Activated T-cell treated with anti-CD3 and anti-CD28 coated beads, Interleukin-2, amount 50 U/mL, for 72 hours (primary cell): ENCODE results near the gene YY1. TPM values are rescaled to one million over a fixed set of nuclear protein-coding genes. Genes with fewer than 3 reads are reported as not detected.
"Not testable (repeated sequence)": the region's sequence is repeated elsewhere in the genome, so short reads cannot be mapped to it uniquely, and the experiment has no call there.

Experiments
- ATAC-seq, 2 donors: fragments of 150-1000 bp; cut with Tn5 transposase; replicated peaks in 1 of 2; 2 replicates each; pipeline ENCODE4 v1.10.0; 2021; ENCODE audit warnings: moderate library complexity in 2 of 2, mild to moderate bottlenecking in 1 of 2
- DNase-seq, 2 donors: peaks; one replicate each; pipeline ENCODE4 v3.0.0; 2021 to 2022; ENCODE audit warnings: mixed read lengths in 1 of 2
- H3K27ac Mint-ChIP-seq: one replicate; pipeline ENCODE4 v1.8.0; 2022; ENCODE audit warnings: mild to moderate bottlenecking, moderate library complexity, mixed read lengths
- H3K27me3 Mint-ChIP-seq: one replicate; pipeline ENCODE4 v1.8.0; 2022; ENCODE audit warnings: low read depth, mixed read lengths
- H3K36me3 Mint-ChIP-seq, 2 donors: one replicate each; pipeline ENCODE4 v1.8.0; 2022; ENCODE audit warnings: mixed read lengths in 2 of 2, mild to moderate bottlenecking in 1 of 2; ENCODE audit not compliant: insufficient read depth in 2 of 2
- H3K4me1 Mint-ChIP-seq: one replicate; pipeline ENCODE4 v1.8.0; 2022; ENCODE audit warnings: low read depth, mixed read lengths
- H3K4me3 Mint-ChIP-seq, 2 donors: one replicate each; pipeline ENCODE4 v1.8.0; 2022; ENCODE audit warnings: mild to moderate bottlenecking in 2 of 2, mixed read lengths in 2 of 2, moderate library complexity in 2 of 2
- H3K9me3 Mint-ChIP-seq, 2 donors: one replicate each; pipeline ENCODE4 v1.8.0; 2022; ENCODE audit warnings: mixed read lengths in 2 of 2
- total RNA-seq, 2 donors: library from RNA; stranded (reverse); gene quantifications; one replicate each; pipeline ENCODE4 v1.2.3, GENCODE V29; 2022

Gene YY1
- total RNA-seq, 2 donors from 2014 or later = 93.0 to 99.8 TPM

GRCh38 chr14:100303179-100303578 is 64.2 kb downstream of the YY1 start:
- Mint-ChIP-seq H3K27me3 (peaks cover 18% of the 10 kb centered on the region), H3K4me1 (peaks cover 8% of the 10 kb centered on the region), H3K27ac (peak overlapping the region; percentile 24), H3K4me3 (no peak overlapping the region), H3K9me3 (no peaks in the 10 kb centered on the region), H3K36me3 (no peaks in the 10 kb centered on the region)
- DNase-seq (peak in 1 of 2 donors; percentile 27), ATAC-seq (no peak)

DNA sequence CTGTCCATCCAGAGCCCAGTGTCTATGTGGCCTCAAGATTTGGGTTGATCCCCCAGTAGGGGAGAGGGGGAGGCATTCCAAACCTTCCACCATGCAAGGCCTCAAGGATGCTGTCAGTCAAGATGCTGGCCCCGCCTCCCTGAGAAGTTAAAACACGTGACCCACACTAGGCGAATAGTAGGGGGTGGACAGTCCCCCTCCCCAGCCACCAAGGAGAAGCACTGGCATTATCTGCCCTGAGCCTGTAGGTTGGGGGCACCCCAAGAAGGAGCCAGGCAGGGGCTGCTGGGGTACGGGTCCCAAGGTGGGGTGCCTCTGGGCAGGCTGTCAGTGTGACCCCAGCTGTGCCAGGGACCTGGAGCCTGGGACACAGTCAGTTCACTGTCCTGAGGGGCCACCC is 65.0 kb downstream of the YY1 start:
- Mint-ChIP-seq H3K27ac (no peak overlapping the region), H3K4me3 (peak overlapping the region in 1 of 2 donors; percentile 34), H3K9me3 (no peaks in the 10 kb centered on the region), H3K4me1 (peaks cover 8% of the 10 kb centered on the region), H3K36me3 (no peaks in the 10 kb centered on the region), H3K27me3 (peaks cover 18% of the 10 kb centered on the region)
- DNase-seq = no peak
- ATAC-seq = no peak

DNA sequence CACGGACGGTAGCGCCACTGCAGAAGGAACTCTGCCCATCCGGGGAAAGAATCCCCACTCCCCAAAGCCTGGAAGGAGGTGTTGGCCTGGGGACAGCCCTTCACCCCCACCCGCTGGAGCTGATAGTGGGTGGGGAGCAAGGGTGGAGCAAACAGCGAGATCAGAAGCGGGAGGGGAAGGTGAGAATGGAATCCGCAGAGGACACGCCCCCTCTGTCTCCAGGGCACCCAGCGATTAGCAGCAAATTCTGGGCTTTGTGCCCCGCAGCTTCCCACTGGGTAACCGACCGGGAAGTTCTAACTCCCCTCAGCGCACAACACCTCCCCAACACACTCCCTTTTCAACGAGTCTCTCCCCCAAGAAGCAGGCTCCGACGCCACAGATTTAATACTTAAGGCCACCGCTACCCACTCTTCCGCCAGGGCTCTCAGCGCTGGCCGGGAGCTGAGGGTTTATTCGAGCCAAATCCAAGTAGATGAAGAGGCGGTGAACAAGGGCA is 65.9 kb downstream of the YY1 start:
- Mint-ChIP-seq H3K27me3 (peaks cover 18% of the 10 kb centered on the region), H3K4me1 (peaks cover 8% of the 10 kb centered on the region), H3K27ac (peak overlapping the region; percentile 34), H3K4me3 (peak overlapping the region; percentile 83 to 86), H3K9me3 (no peaks in the 10 kb centered on the region), H3K36me3 (no peaks in the 10 kb centered on the region)
- DNase-seq (no peak), ATAC-seq (no peak)

DNA sequence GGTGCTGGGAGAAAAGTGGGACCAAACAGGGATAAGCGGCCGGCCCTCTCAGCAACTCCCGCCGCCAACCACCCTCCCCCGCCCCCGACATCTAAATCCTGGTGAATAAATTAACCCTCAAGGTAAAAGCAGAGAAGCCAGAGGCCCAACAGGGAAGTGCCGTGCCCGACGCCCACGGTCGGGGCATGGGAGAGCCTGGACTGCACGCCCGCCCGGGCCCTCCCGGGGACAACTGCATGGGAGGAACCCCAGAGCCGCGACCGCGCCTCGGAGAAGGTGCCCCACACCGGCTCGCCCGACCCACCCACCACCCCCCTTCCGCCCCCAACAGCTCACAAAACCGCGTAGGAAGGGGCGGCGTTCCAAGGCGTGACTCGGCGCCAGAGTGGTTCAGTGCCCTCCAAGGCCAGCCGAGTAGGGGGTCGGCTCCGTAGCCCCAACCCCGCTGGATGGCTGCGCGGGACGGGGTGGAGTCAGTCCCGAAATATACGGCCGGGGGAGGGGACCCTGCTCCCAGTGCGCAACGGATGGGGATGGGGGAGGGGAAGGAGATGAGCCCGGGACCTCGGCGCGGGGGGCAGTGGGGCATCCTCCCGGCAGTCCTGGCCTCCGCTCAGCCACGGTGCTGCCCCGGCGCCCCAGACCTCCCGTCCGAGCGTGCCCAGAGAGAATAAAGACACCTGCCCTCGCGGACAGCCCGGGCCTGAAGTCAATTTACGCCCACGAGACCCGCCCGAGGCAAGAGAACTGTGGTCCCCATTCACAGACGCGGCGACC is 66.6 kb downstream of the YY1 start:
- peaks cover 18% of the 10 kb centered on the region for H3K27me3 Mint-ChIP-seq
- H3K36me3 Mint-ChIP-seq = no peaks in the 10 kb centered on the region
- peak; percentile 46 to 60 for DNase-seq
- peak; percentile 17 to 33 for ATAC-seq
- peak overlapping the region; percentile 34 for H3K27ac Mint-ChIP-seq
- peaks cover 8% of the 10 kb centered on the region for H3K4me1 Mint-ChIP-seq
- peak overlapping the region; percentile 83 to 86 for H3K4me3 Mint-ChIP-seq
- no peaks in the 10 kb centered on the region for H3K9me3 Mint-ChIP-seq

GRCh38 chr14:100306101-100306997 is 67.4 kb downstream of the YY1 start, which contains the start of gene SLC25A29:
Gene SLC25A29 (minus strand): TSS chr14:100306444. CDS start chr14:100306232, 212 bp downstream.
- DNase-seq (peak; percentile 88 to 90), ATAC-seq (peak; percentile 92 to 93)
- Mint-ChIP-seq H3K9me3 (no peaks in the 10 kb centered on the region), H3K27me3 (peaks cover 18% of the 10 kb centered on the region), H3K4me1 (peaks cover 8% of the 10 kb centered on the region), H3K4me3 (peak within 1 kb of the TSS; percentile 83 to 86), H3K36me3 (no peaks in the 10 kb centered on the region), H3K27ac (no peak within 1 kb of the TSS)

- DNase-seq = no peak
- Mint-ChIP-seq H3K27ac (no peak overlapping the region), H3K4me1 (peaks cover 8% of the 10 kb centered on the region), H3K4me3 (peak overlapping the region; percentile 56 to 82), H3K36me3 (no peaks in the 10 kb centered on the region), H3K9me3 (no peaks in the 10 kb centered on the region), H3K27me3 (peaks cover 18% of the 10 kb centered on the region)
- no peak for ATAC-seq
These were observed 68.2 kb downstream of the YY1 start for GRCh38 chr14:100306998-100307765.

DNA sequence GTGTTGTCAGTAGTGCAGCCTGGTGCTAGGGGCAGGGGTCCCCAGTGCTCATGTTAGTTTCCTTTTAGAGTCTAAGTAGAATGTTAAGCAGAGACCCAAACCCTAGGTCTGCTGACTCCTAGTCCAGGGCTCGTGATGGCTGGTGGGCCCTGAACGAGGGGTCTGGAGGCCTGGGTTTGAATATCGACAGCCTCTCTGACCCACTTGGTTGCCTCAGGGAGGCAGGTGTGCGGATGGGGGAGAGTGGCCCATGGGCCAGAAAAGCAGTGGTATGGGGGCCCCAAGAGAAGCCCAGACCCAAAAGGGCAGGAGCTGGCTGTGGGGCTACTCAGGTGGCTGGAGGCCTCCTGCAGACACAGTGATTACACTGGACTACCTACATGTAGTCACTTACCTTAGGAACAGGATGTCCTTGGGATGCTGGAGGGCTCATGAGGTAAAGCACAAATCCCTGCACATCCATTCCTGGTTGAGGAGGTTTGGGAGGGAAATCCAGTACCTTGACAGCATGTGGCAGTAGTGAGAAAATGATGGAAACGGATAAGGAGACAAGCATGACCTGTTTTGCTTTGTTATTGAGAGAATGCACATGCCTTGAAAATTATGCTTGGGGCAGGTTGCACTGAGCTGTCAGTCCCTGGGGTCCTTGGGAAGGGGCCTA is 69.0 kb downstream of the YY1 start:
- peaks cover 8% of the 10 kb centered on the region for H3K4me1 Mint-ChIP-seq
- no peak for DNase-seq
- no peaks in the 10 kb centered on the region for H3K36me3 Mint-ChIP-seq
- no peak overlapping the region for H3K27ac Mint-ChIP-seq
- H3K4me3 Mint-ChIP-seq = peak overlapping the region; percentile 55 to 56
- no peaks in the 10 kb centered on the region for H3K9me3 Mint-ChIP-seq
- no peak for ATAC-seq
- peaks cover 18% of the 10 kb centered on the region for H3K27me3 Mint-ChIP-seq

GRCh38 chr14:100308427-100308792 is 69.5 kb downstream of the YY1 start:
- H3K4me1 Mint-ChIP-seq, H3K4me3 Mint-ChIP-seq, DNase-seq, ATAC-seq, H3K27ac Mint-ChIP-seq, H3K36me3 Mint-ChIP-seq, H3K9me3 Mint-ChIP-seq: not testable (repeated sequence)
- H3K27me3 Mint-ChIP-seq = peaks cover 18% of the 10 kb centered on the region

DNA sequence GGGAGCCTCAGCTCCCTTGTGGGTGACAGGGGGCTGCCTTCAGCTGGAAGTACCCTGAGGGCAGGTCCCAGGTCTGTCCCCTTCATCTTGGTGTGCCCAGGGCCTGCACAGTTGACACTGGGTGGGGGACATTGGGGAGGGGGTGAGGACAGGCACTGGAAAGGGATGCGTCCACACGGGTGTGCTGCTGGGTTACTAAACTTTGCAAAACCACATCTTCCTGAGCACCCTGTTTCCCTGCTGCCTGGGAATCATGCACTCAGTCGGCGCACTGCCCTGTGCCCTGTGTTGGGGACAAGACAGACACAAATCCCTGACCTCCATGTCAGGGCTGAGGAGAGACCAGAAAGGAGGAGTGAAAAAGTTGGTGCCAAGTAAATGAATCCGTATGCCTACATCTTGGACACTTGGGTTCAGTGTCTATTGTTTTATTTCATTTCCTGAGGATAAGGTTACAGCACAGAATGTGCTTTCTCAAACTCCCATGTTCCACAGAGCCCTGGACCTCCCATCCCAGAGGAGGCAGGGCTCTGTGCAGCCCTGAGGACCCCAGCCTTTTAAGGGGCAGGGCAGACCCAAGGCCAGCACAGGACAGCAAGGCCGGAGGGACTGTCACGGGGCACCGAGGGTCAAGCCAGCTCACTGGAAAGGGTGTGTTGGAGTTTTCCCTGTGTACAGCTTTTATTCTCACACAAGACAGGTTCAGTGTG is 70.2 kb downstream of the YY1 start:
- no peaks in the 10 kb centered on the region for H3K36me3 Mint-ChIP-seq
- peaks cover 8% of the 10 kb centered on the region for H3K4me1 Mint-ChIP-seq
- H3K9me3 Mint-ChIP-seq = no peaks in the 10 kb centered on the region
- H3K4me3 Mint-ChIP-seq = no peak overlapping the region
- no peak for ATAC-seq
- H3K27ac Mint-ChIP-seq = no peak overlapping the region
- peaks cover 18% of the 10 kb centered on the region for H3K27me3 Mint-ChIP-seq
- DNase-seq = no peak

- H3K27ac Mint-ChIP-seq = peak overlapping the region; percentile 4
- H3K27me3 Mint-ChIP-seq, H3K36me3 Mint-ChIP-seq, H3K4me3 Mint-ChIP-seq, DNase-seq, ATAC-seq, H3K9me3 Mint-ChIP-seq, H3K4me1 Mint-ChIP-seq: not testable (repeated sequence)
These were observed 73.3 kb downstream of the YY1 start for GRCh38 chr14:100312110-100312876.

DNA sequence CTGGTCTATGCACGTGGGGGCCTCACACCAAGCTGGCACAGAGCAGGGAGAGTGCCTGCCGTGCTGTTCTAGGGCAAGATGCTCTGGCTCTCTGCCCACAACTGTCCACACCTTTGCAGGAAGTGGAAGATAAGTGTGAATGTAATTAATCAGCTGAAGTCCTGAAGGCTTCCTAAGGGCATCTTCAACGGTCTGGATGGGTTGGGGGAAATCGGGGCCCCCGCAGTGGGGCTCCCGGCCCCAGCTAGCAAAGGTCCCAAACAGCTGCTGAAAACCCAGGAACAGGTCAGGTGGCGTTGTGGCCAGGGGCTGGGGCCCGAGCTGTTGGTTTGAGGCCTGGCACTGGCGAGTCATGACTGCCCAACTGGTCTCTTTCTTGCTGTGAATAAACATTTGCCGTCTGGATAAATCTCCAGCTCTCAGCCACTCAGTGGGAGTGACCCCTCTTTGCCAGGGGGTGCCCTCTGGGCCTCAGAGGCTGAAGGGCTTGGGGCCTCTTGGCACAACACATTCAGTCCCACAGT is 74.0 kb downstream of the YY1 start:
- ATAC-seq (no peak), DNase-seq (no peak)
- Mint-ChIP-seq H3K9me3 (no peaks in the 10 kb centered on the region), H3K27me3 (peaks cover 2% of the 10 kb centered on the region), H3K36me3 (no peaks in the 10 kb centered on the region), H3K27ac (peak overlapping the region; percentile 4), H3K4me1 (peaks cover 4% of the 10 kb centered on the region), H3K4me3 (no peak overlapping the region)
